ENCODE measurements around the gene NDUFV2. TPM values are rescaled to one million over a fixed set of nuclear protein-coding genes. Genes with fewer than 3 reads are reported as not detected.

Gene NDUFV2
- total RNA-seq, 8 experiments from 2014 or later = 122 to 250 (median 156) TPM

DNA sequence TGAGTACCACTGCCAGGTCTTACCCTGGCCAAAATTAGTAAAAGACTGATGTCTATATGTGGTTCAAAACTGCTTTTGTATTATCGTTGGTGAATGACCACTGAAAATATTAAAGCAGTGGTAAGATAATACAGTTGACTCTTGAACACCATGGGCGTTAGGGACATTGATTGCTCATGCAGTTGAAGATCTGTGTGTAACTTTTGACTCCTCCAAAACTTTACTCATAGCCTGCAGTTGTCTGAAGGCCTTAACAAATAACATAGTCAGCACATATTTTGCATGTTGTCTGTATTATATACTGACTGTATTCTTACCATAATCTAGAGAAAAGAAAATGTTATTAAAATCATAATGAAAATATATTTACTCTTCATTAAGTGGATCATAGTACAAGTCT, 28.3 kb downstream of the NDUFV2 start:
- no peak for ATAC-seq (replicated peaks in 6 of 8)
- H3K27ac ChIP-seq = no peak overlapping the region

DNA sequence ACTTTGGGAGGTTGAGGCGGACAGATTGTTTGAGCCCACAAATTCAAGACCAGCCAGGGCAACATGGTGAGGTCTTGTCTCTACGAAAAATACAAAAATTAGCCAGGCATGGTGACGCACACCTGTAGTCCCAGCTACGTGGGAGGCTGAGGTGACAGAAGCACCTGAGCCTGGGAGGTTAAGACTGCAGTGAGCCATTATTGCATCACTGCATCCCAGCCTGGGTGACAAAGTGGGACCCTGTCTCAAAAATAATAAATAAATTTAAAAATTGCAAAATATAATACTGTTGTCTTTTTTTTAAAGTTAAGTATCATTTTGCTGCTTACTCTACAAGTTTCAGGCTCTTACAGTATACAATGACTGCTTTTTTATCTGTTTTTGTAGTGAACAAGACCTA, 30.1 kb downstream of the NDUFV2 start:
- Histone ChIP-seq H3K27ac (no peak overlapping the region), H3K4me1 (replicated peaks in 1 of 2) (peaks cover 0 to 6% of the 10 kb centered on the region in 2 donors), H3K4me3 (no peak overlapping the region)
- ATAC-seq (replicated peaks in 6 of 8) = no peak
- 60 to 100% (median 98%) methylated on average over 1 to 4 of the region's 4 CpGs for WGBS, 10 experiments
- in situ Hi-C loops (cut with MboI; ENCODE audit: low pct_unique_long_range_greater_than_20kb in 2 of 9, low sequenced_read_pairs in 9 of 9, unreplicated experiment in 9 of 9) = loop anchor here in 1 of 9 experiments (25.0 kb wide), 1 partner anchor 95 kb away; no protein-coding TSS in a partner anchor

More for the DNA sequence above, 28.3 kb downstream of the NDUFV2 start:
- in situ Hi-C loops (cut with MboI; ENCODE audit: low pct_unique_long_range_greater_than_20kb in 2 of 9, low sequenced_read_pairs in 9 of 9, unreplicated experiment in 9 of 9) = loop anchor here in 1 of 9 experiments (25.0 kb wide), 1 partner anchor 94 kb away; no protein-coding TSS in a partner anchor
- H3K4me3 ChIP-seq = no peak overlapping the region
- WGBS, 10 experiments = 57 to 100% (median 96%) methylated on average over 1 to 2 of the region's 2 CpGs; no CpG with 5 or more reads in 2 of the 10 experiments
- peaks cover 0 to 6% of the 10 kb centered on the region in 2 donors for H3K4me1 ChIP-seq (replicated peaks in 1 of 2)

- ATAC-seq (replicated peaks in 6 of 8) = no peak
- 80 to 100% (median 97%) methylated on average over 1 to 2 of the region's 2 CpGs; no CpG with 5 or more reads in 2 of the 10 experiments for WGBS, 10 experiments
- no peak overlapping the region for H3K27ac ChIP-seq
- peaks cover 2 to 7% of the 10 kb centered on the region in 2 donors for H3K4me1 ChIP-seq (replicated peaks in 1 of 2)
- no peak overlapping the region for H3K4me3 ChIP-seq
- in situ Hi-C loops (cut with MboI; ENCODE audit: low pct_unique_long_range_greater_than_20kb in 2 of 9, low sequenced_read_pairs in 9 of 9, unreplicated experiment in 9 of 9) = loop anchor here in 1 of 9 experiments (25.0 kb wide), 1 partner anchor 96 kb away; no protein-coding TSS in a partner anchor
Measured at GRCh38 chr18:9133225-9133624, 30.7 kb downstream of the NDUFV2 start.

DNA sequence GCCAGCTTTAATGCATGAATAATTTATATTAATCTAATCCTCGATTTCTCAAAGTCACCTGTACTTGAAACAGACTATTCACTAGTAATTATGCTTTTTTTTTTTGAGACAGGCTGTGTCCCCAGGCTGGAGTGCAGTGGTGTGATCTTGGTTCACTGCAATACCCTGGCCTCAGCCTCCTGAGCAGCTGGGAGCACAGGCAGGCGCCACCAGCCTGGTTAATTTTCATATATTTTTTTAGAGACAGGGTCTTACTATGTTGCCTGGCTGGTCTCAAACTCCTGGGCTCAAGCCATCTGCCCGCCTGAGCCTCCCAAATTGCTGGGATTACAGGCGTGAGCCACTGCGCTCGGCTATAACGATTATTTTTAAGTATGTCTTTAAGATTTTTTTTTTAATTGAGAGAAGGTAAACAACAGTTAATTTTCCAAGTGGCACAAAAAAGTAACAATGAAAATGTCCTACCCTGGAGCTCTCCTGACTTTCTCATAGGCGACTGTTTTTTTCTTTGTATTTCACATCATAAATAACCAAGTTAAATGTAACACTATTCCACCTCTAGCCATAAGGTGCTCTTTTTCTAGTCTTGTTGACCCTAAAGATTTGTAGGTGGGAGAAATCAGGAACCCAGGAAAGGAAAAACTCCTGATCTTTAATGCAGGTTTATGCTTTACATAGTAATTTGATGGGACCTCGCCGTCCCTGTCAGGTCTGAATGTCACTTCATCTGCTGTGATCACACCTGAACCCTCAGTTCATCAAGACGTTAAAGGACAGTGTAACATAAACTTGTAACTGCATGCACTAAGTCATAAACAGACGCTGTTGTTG, 32.8 kb downstream of the NDUFV2 start:
- peak overlapping the region; percentile 56 to 98 (median 92) for H3K4me3 ChIP-seq
- H3K27ac ChIP-seq = peak overlapping the region; percentile 90
- 21 to 75% (median 56%) methylated on average over 4 to 11 of the region's 12 CpGs for WGBS, 10 experiments
- in situ Hi-C loops (cut with MboI; ENCODE audit: low pct_unique_long_range_greater_than_20kb in 2 of 9, low sequenced_read_pairs in 9 of 9, unreplicated experiment in 9 of 9) = loop anchor here in 1 of 9 experiments (25.0 kb wide), 1 partner anchor 98 kb away; no protein-coding TSS in a partner anchor
- H3K4me1 ChIP-seq (replicated peaks in 1 of 2) = peaks cover 9 to 27% of the 10 kb centered on the region in 2 donors
- ATAC-seq (replicated peaks in 6 of 8) = no peak

- ATAC-seq (replicated peaks in 6 of 8) = peak in 5 of 8 experiments; percentile 0 to 21 (median 3)
Measured at GRCh38 chr18:9135912-9136314, 33.4 kb downstream of the NDUFV2 start.

GRCh38 chr18:9136315-9137155, 34.0 kb downstream of the NDUFV2 start, which contains the start of gene ANKRD12:
TSS of gene ANKRD12 (plus strand) at chr18:9136781. CDS start at chr18:9182433, 45,652 bp downstream.
- Histone ChIP-seq H3K27ac (peak within 1 kb of the TSS; percentile 90), H3K4me1 (replicated peaks in 1 of 2) (peaks cover 9 to 27% of the 10 kb centered on the region in 2 donors), H3K4me3 (peak within 1 kb of the TSS; percentile 56 to 98 (median 92))
- in situ Hi-C loops (cut with MboI; ENCODE audit: low pct_unique_long_range_greater_than_20kb in 2 of 9, low sequenced_read_pairs in 9 of 9, unreplicated experiment in 9 of 9) = loop anchor here in 1 of 9 experiments (25.0 kb wide), 1 partner anchor 99 kb away; no protein-coding TSS in a partner anchor
- peak; percentile 65 to 82 (median 79) for ATAC-seq (replicated peaks in 6 of 8)
- WGBS, 10 experiments = 0% methylated on average over 1 to 5 of the region's 95 CpGs; no CpG with 5 or more reads in 7 of the 10 experiments

More at GRCh38 chr18:9135912-9136314, 33.4 kb downstream of the NDUFV2 start:
- 0 to 7% (median 0%) methylated on average over 3 to 4 of the region's 33 CpGs; no CpG with 5 or more reads in 6 of the 10 experiments for WGBS, 10 experiments
- H3K4me1 ChIP-seq (replicated peaks in 1 of 2) = peaks cover 9 to 27% of the 10 kb centered on the region in 2 donors
- in situ Hi-C loops (cut with MboI; ENCODE audit: low pct_unique_long_range_greater_than_20kb in 2 of 9, low sequenced_read_pairs in 9 of 9, unreplicated experiment in 9 of 9) = loop anchor here in 1 of 9 experiments (25.0 kb wide), 1 partner anchor 99 kb away; no protein-coding TSS in a partner anchor
- peak overlapping the region; percentile 90 for H3K27ac ChIP-seq
- peak overlapping the region; percentile 56 to 98 (median 92) for H3K4me3 ChIP-seq

DNA sequence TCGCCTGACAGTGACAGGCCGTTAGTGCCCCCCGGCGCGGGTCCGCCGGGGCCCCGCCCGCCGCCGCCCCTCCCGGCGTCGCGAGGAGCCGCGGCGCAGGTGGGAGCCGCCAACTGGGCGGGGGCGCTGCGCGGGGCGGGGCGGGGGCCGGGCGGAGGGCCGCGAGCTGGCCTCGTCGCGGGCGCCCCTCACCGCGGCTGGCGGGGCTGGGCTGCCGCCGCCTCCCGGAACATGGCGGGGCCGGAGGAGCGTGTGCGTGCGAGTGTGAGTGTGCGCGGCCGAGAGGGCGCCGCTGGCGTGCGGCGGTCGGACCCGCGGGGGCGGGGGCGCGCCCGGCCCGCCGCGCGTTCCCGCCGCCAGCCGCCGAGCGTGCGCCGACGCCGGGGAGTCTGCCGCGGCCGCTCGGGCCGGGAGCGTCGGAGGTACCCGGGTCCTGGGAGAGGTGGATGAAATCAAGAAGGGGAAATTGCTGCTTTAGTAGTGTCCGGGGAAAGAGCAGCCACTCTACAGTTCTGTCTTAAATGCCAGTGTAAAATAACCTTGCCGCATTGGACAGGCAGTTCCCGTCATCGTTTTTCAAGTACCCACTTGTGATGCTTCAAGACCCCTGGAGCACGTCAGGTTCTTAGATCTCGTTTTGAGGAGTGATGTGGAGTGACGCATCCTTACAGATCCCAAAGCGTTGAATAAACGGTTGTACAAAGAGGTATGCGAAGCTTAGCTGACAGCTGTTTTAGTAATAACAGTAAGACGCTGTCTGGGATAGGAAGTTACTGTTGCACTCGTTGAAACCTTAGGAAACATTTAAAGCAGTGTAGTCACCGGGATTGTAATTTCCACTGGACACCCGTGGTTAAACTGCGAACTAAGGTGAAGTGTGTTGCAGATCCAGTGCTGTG, 34.9 kb downstream of the NDUFV2 start:
- Histone ChIP-seq H3K4me1 (replicated peaks in 1 of 2) (peaks cover 9 to 27% of the 10 kb centered on the region in 2 donors), H3K4me3 (peak overlapping the region; percentile 56 to 98 (median 92)), H3K27ac (peak overlapping the region; percentile 90)
- peak; percentile 42 to 68 (median 62) for ATAC-seq (replicated peaks in 6 of 8)
- 0 to 14% (median 0%) methylated on average over 3 to 14 of the region's 95 CpGs; no CpG with 5 or more reads in 1 of the 10 experiments for WGBS, 10 experiments
- in situ Hi-C loops (cut with MboI; ENCODE audit: low pct_unique_long_range_greater_than_20kb in 2 of 9, low sequenced_read_pairs in 9 of 9, unreplicated experiment in 9 of 9) = loop anchor here in 1 of 9 experiments (25.0 kb wide), 1 partner anchor 100 kb away; no protein-coding TSS in a partner anchor

- no peak overlapping the region for H3K4me3 ChIP-seq
- 0 to 87% (median 55%) methylated on average over 2 to 7 of the region's 7 CpGs for WGBS, 10 experiments
- in situ Hi-C loops (cut with MboI; ENCODE audit: low pct_unique_long_range_greater_than_20kb in 2 of 9, low sequenced_read_pairs in 9 of 9, unreplicated experiment in 9 of 9) = loop anchor here in 1 of 9 experiments (25.0 kb wide), 1 partner anchor 102 kb away; no protein-coding TSS in a partner anchor
- H3K4me1 ChIP-seq (replicated peaks in 1 of 2) = peaks cover 9 to 27% of the 10 kb centered on the region in 2 donors
- no peak for ATAC-seq (replicated peaks in 6 of 8)
- H3K27ac ChIP-seq = no peak overlapping the region
Measured at GRCh38 chr18:9139400-9140039, 37.0 kb downstream of the NDUFV2 start.

GRCh38 chr18:9140381-9140780, 37.9 kb downstream of the NDUFV2 start:
- ATAC-seq (replicated peaks in 6 of 8) = no peak
- in situ Hi-C loops (cut with MboI; ENCODE audit: low pct_unique_long_range_greater_than_20kb in 2 of 9, low sequenced_read_pairs in 9 of 9, unreplicated experiment in 9 of 9) = loop anchor here in 1 of 9 experiments (25.0 kb wide), 1 partner anchor 103 kb away; no protein-coding TSS in a partner anchor
- H3K27ac ChIP-seq = no peak overlapping the region

DNA sequence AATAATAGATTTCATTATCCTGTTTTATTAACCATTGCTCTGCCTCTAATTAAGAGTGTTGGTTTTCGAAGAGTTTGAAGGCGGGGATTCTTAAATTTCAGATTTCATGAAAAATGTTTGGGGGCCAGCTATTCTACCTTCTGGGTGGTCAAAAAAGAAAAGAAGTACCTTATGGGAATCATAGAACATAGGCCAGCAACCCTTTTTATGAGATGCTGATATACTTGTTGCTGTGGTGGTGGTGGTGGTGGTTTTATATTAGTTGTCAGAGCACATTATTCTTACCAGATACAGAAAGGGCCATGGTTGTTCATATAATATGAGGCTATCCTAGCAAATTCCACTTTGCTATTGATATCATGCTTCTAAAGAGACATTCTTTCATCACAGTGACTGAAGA, 38.5 kb downstream of the NDUFV2 start:
- no peak for ATAC-seq (replicated peaks in 6 of 8)
- in situ Hi-C loops (cut with MboI; ENCODE audit: low pct_unique_long_range_greater_than_20kb in 2 of 9, low sequenced_read_pairs in 9 of 9, unreplicated experiment in 9 of 9) = loop anchor here in 1 of 9 experiments (25.0 kb wide), 1 partner anchor 104 kb away; no protein-coding TSS in a partner anchor
- 77 to 100% (median 100%) methylated on average over 1 to 2 of the region's 2 CpGs; no CpG with 5 or more reads in 2 of the 10 experiments for WGBS, 10 experiments

More at GRCh38 chr18:9140381-9140780, 37.9 kb downstream of the NDUFV2 start:
- no peak overlapping the region for H3K4me3 ChIP-seq
- H3K4me1 ChIP-seq (replicated peaks in 1 of 2) = peaks cover 9 to 23% of the 10 kb centered on the region in 2 donors
- 7 to 100% (median 85%) methylated on average over 1 to 2 of the region's 2 CpGs; no CpG with 5 or more reads in 4 of the 10 experiments for WGBS, 10 experiments

DNA sequence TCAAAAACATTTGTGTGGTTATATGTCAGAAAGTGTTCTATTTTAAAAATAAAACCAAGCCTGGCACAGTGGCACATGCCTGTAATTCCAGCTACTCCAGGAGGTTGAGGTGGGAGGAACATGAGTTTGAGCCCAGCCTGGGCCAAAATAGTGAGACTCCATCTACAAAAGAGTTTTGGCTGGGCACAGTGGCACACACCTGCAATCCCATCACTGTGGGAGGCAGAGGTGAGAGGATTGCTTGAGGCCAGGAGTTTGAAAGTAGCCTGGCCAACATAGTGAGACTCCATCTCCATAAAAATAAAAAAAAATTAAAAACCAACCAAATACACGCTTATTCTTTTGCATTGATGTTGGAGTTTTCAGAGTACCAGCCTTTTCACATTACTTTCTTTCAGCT, 43.7 kb downstream of the NDUFV2 start:
- in situ Hi-C loops (cut with MboI; ENCODE audit: low pct_unique_long_range_greater_than_20kb in 2 of 9, low sequenced_read_pairs in 9 of 9, unreplicated experiment in 9 of 9) = loop anchor here in 1 of 9 experiments (25.0 kb wide), 1 partner anchor 109 kb away; no protein-coding TSS in a partner anchor
- 63 to 100% (median 94%) methylated on average over 1 of the region's 1 CpG; no CpG with 5 or more reads in 4 of the 10 experiments for WGBS, 10 experiments
- ATAC-seq (replicated peaks in 6 of 8) = no peak
- H3K4me3 ChIP-seq = no peak overlapping the region
- peaks cover 0 to 14% of the 10 kb centered on the region in 2 donors for H3K4me1 ChIP-seq (replicated peaks in 1 of 2)
- no peak overlapping the region for H3K27ac ChIP-seq

More for the DNA sequence above, 38.5 kb downstream of the NDUFV2 start:
- Histone ChIP-seq H3K4me3 (no peak overlapping the region), H3K27ac (no peak overlapping the region), H3K4me1 (replicated peaks in 1 of 2) (peaks cover 9 to 22% of the 10 kb centered on the region in 2 donors)
